Measurements from ENCODE around the gene PHLDB3. TPM values are rescaled to one million over a fixed set of nuclear protein-coding genes. Genes with fewer than 3 reads are reported as not detected.

PHLDB3 gene
- total RNA-seq, 4 donors from 2014 or later = 10.3 to 16.2 (median 12.6) TPM

- 84% methylated on average over 3 of the region's 3 CpGs for WGBS
- no peak for TF ChIP-seq POLR2A (IDR thresholded peaks at IDR 0.05; ENCODE audit: low read depth)
- no peak for TF ChIP-seq CTCF (IDR thresholded peaks at IDR 0.05)
- no peak for TF ChIP-seq EP300 (IDR thresholded peaks at IDR 0.05)
- no peak for TF ChIP-seq POLR2AphosphoS5 (IDR thresholded peaks at IDR 0.05)
- H3K9me3 ChIP-seq = no peaks in the 10 kb centered on the region
- H3K27ac ChIP-seq (replicated peaks in 1 of 4) = no peak overlapping the region
- intact Hi-C loops (cut with DNase I) = no loop called here
- H3K27me3 ChIP-seq = no peaks in the 10 kb centered on the region
- no peak overlapping the region for H3K4me3 ChIP-seq
- H3K36me3 ChIP-seq = peaks cover 7 to 51% (median 37%) of the 10 kb centered on the region in 4 donors
- DNase-seq (ENCODE audit: extremely low spot score) = no peak
- peaks cover 7 to 29% (median 21%) of the 10 kb centered on the region in 4 donors for H3K4me1 ChIP-seq
These were observed 5.5 kb downstream of the PHLDB3 start for GRCh38 chr19:43499042-43499441.

DNA sequence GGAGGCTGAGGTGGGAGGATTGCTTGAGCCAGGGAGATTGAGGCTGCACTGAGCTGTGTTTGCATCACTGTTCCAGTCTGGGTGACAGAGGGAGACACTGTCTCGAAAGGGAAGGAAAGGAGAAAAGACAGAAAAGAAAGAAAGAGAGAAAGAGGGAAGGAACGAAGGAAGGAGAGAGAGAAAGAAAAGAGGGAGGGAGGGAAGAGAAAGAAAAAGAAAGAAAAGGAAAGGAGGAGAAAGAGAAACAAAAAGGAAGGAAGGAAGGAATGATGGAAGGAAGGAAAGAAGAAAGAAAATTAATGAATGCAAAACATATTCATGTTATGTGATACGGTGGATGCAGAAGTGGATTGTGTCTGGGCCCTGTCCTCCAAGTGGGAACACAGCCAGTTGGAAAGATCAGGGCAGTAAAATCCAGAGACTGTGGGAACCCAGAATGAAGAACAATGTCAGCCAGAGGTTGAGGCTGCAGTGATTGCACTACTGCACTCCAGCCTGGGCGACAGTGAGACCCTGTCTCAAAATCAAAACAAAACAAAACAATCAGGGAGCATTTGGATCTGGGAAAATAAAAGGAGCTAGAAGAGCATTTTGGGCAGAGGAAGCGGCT lies 6.2 kb downstream of the PHLDB3 start:
- intact Hi-C loops (cut with DNase I) = no loop called here
- TF ChIP-seq POLR2AphosphoS5 (IDR thresholded peaks at IDR 0.05) (no peak), CTCF (IDR thresholded peaks at IDR 0.05) (no peak), EP300 (IDR thresholded peaks at IDR 0.05) (no peak), POLR2A (IDR thresholded peaks at IDR 0.05; ENCODE audit: low read depth) (no peak)
- peaks cover 7 to 54% (median 38%) of the 10 kb centered on the region in 4 donors for H3K36me3 ChIP-seq
- 67% methylated on average over 5 of the region's 5 CpGs for WGBS
- peaks cover 5 to 28% (median 19%) of the 10 kb centered on the region in 4 donors for H3K4me1 ChIP-seq
- H3K27me3 ChIP-seq = no peaks in the 10 kb centered on the region
- no peak overlapping the region for H3K27ac ChIP-seq (replicated peaks in 1 of 4)
- no peak overlapping the region for H3K4me3 ChIP-seq
- H3K9me3 ChIP-seq = no peaks in the 10 kb centered on the region
- no peak for DNase-seq (ENCODE audit: extremely low spot score)

DNA sequence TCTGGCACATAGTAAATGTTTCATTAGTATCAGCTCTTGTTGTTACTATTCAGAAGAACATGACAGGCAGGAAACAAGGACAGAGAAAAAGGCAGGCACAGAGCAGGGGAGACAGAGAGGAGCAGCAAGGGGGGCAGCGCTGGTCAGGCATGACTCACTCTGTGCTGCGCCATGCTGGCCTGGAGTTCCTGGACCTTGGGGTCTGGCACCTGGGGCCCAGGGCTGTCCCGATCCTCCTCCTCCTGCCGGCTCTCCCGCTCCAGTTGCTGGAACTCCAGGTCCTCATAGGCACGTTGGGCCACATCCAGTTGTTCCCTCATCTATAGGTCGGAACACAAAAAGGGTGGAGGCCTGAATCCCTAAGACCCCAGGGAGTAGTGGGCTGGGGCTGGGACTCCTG lies 7.6 kb downstream of the PHLDB3 start:
- H3K9me3 ChIP-seq = no peaks in the 10 kb centered on the region
- 96% methylated on average over 7 of the region's 7 CpGs for WGBS
- no peak for TF ChIP-seq EP300 (IDR thresholded peaks at IDR 0.05)
- no peak for TF ChIP-seq CTCF (IDR thresholded peaks at IDR 0.05)
- TF ChIP-seq POLR2A (IDR thresholded peaks at IDR 0.05; ENCODE audit: low read depth) = no peak
- TF ChIP-seq POLR2AphosphoS5 (IDR thresholded peaks at IDR 0.05) = no peak
- intact Hi-C loops (cut with DNase I) = no loop called here
- H3K4me1 ChIP-seq = peaks cover 0 to 15% (median 5%) of the 10 kb centered on the region in 4 donors
- H3K36me3 ChIP-seq = peaks cover 7 to 60% (median 38%) of the 10 kb centered on the region in 4 donors
- DNase-seq (ENCODE audit: extremely low spot score) = no peak
- H3K4me3 ChIP-seq = no peak overlapping the region
- H3K27me3 ChIP-seq = no peaks in the 10 kb centered on the region
- no peak overlapping the region for H3K27ac ChIP-seq (replicated peaks in 1 of 4)

DNA sequence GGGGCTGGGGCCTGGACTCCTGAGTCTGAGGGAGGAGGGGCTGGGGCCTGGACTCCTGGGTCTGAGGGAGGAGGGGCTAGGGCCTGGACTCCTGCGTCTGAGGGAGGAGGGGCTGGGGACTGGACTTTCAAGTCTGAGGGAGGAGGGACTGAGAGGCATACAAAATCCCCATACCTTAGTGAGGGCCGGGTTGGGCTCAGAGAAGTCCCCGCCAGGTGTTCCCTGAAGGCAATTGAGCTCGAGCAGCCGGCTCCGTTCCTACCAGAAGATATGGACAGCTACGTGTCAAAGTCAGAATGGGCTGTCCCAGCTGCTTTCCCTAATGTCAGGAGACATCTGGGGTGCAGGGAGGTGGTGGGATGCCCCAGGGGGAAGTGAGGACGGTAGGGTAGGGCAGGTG lies 9.5 kb downstream of the PHLDB3 start:
- H3K27ac ChIP-seq (replicated peaks in 1 of 4) = no peak overlapping the region
- no peak for DNase-seq (ENCODE audit: extremely low spot score)
- no peaks in the 10 kb centered on the region for H3K9me3 ChIP-seq
- H3K27me3 ChIP-seq = no peaks in the 10 kb centered on the region
- TF ChIP-seq CTCF (IDR thresholded peaks at IDR 0.05) (no peak), POLR2A (IDR thresholded peaks at IDR 0.05; ENCODE audit: low read depth) (no peak), POLR2AphosphoS5 (IDR thresholded peaks at IDR 0.05) (no peak), EP300 (IDR thresholded peaks at IDR 0.05) (no peak)
- 59% methylated on average over 4 of the region's 8 CpGs for WGBS
- peaks cover 7 to 62% (median 35%) of the 10 kb centered on the region in 4 donors for H3K36me3 ChIP-seq
- peaks cover 0 to 10% (median 0%) of the 10 kb centered on the region in 4 donors for H3K4me1 ChIP-seq
- H3K4me3 ChIP-seq = no peak overlapping the region
- intact Hi-C loops (cut with DNase I) = no loop called here

DNA sequence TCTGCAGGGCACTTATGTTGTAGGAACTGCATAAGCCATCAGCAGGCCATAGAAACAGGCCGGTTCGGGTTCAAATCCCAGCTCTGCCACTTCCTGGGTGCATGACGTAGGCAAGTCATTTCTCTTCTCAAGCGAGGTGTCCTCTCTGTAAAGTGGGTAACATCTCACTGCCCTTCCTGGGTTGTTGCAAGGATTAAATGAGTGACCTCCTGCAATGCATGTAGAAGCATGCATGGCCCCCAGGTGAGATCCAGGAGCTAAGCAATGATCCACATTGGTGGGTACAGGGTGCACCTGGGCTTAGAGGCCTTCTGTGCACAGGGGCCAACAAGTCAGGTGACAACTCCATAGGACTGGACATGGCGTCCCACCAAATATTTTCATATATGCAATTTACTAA lies 13.8 kb downstream of the PHLDB3 start:
- TF ChIP-seq CTCF (IDR thresholded peaks at IDR 0.05) (no peak), POLR2AphosphoS5 (IDR thresholded peaks at IDR 0.05) (no peak), POLR2A (IDR thresholded peaks at IDR 0.05; ENCODE audit: low read depth) (no peak), EP300 (IDR thresholded peaks at IDR 0.05) (no peak)
- intact Hi-C loops (cut with DNase I) = no loop called here
- no peak for DNase-seq (ENCODE audit: extremely low spot score)
- no peak overlapping the region for H3K27ac ChIP-seq (replicated peaks in 1 of 4)
- H3K9me3 ChIP-seq = no peaks in the 10 kb centered on the region
- peaks cover 7 to 41% (median 15%) of the 10 kb centered on the region in 4 donors for H3K36me3 ChIP-seq
- H3K4me1 ChIP-seq = no peaks in the 10 kb centered on the region
- H3K27me3 ChIP-seq = no peaks in the 10 kb centered on the region
- 90% methylated on average over 2 of the region's 5 CpGs for WGBS
- H3K4me3 ChIP-seq = no peak overlapping the region
